ENCODE measurements around the gene APMAP.

GRCh38 chr20:24972341-24972740 is 20.2 kb downstream of the APMAP start:
- no peak for TF ChIP-seq CTCF (conservative IDR thresholded peaks at IDR 0.05; ENCODE audit: low read length)
- no peak for TF ChIP-seq EZH2phosphoT487 (IDR thresholded peaks at IDR 0.05; ENCODE audit: borderline replicate concordance, low read depth, low read length)
